PFSK-1 (cell line): ENCODE data around the gene ARHGEF5. TPM values are rescaled to one million over a fixed set of nuclear protein-coding genes. Genes with fewer than 3 reads are reported as not detected.
"Not testable (repeated sequence)": the region's sequence is repeated elsewhere in the genome, so short reads cannot be mapped to it uniquely, and the experiment has no call there.

ENCODE experiments used
- FOXP2 ChIP-seq: optimal IDR thresholded peaks from 2 replicates; pipeline ENCODE3; 2011; ENCODE audit warnings: borderline replicate concordance, control low read depth, inconsistent platforms; ENCODE audit not compliant: insufficient read depth; ENCODE audit errors: extremely low read length, extremely low read depth
- POLR2AphosphoS5 ChIP-seq: IDR thresholded peaks from 2 replicates; pipeline ENCODE4 v1.6.1; 2012; ENCODE audit warnings: low read depth, mild to moderate bottlenecking, control low read depth, low read length, moderate library complexity
- REST ChIP-seq, 2 experiments: IDR thresholded peaks; 2 replicates each; pipeline versions ENCODE4 v1.6.1 to v1.8.0; 2011 to 2012; ENCODE audit warnings: low read depth in 2 of 2, low read length in 2 of 2, control low read depth in 1 of 2, inconsistent platforms in 1 of 2, mild to moderate bottlenecking in 1 of 2, moderate library complexity in 1 of 2; ENCODE audit not compliant: insufficient read depth in 1 of 2
- SIN3A ChIP-seq: IDR thresholded peaks from 2 replicates; pipeline ENCODE4 v1.6.1; 2012; ENCODE audit warnings: mild to moderate bottlenecking, low read length, moderate library complexity, borderline replicate concordance; ENCODE audit not compliant: insufficient read depth
- TAF1 ChIP-seq: IDR thresholded peaks from 2 replicates; pipeline ENCODE4 v1.6.1; 2012; ENCODE audit warnings: low read length, control low read depth, borderline replicate concordance; ENCODE audit not compliant: insufficient read depth
- polyA plus RNA-seq: library from polyadenylated mRNA; unstranded; fragments of >200 nt; gene quantifications from one replicate; pipeline ENCODE4 v1.2.1, GENCODE V29; 2012; ENCODE audit warnings: low read depth, missing spikeins; ENCODE audit not compliant: insufficient read length

Gene ARHGEF5
- polyA plus RNA-seq, result not detected

GRCh38 chr7:144355176-144355822 is at the start of gene ARHGEF5:
ARHGEF5 (plus strand) TSS chr7:144355402; CDS start chr7:144362670, 7,268 bp downstream.
- TF ChIP-seq POLR2AphosphoS5, TAF1, FOXP2: not testable (repeated sequence)

GRCh38 chr7:144311872-144312469 is 43.2 kb upstream of the ARHGEF5 start, which contains the start of gene OR2A1:
OR2A1 (plus strand) TSS chr7:144312419; CDS start chr7:144318125, 5,706 bp downstream.
- not testable (repeated sequence) for TF ChIP-seq POLR2AphosphoS5; REST (IDR thresholded peaks at IDR 0.05; ENCODE audit: insufficient read depth in 1 of 2, low read depth in 2 of 2, low read length in 2 of 2); TAF1

- TF ChIP-seq REST (IDR thresholded peaks at IDR 0.05; ENCODE audit: insufficient read depth in 1 of 2, low read depth in 2 of 2, low read length in 2 of 2) (no peak), TAF1 (no peak), FOXP2 (no peak), POLR2AphosphoS5 (no peak)
Measured at GRCh38 chr7:144378651-144379050, 23.4 kb downstream of the ARHGEF5 start.

- no peak for TF ChIP-seq TAF1
- TF ChIP-seq FOXP2, result no peak
- TF ChIP-seq POLR2AphosphoS5, result no peak
Measured at GRCh38 chr7:144379776-144380384, 24.7 kb downstream of the ARHGEF5 start.

- TF ChIP-seq SIN3A, result no peak
- no peak for TF ChIP-seq REST (IDR thresholded peaks at IDR 0.05; ENCODE audit: insufficient read depth in 1 of 2, low read depth in 2 of 2, low read length in 2 of 2)
- no peak for TF ChIP-seq POLR2AphosphoS5
- TF ChIP-seq FOXP2, result no peak
- no peak for TF ChIP-seq TAF1
Measured at GRCh38 chr7:144384071-144384470, 28.9 kb downstream of the ARHGEF5 start.

GRCh38 chr7:144384555-144385245 is 29.5 kb downstream of the ARHGEF5 start:
- no peak for TF ChIP-seq POLR2AphosphoS5
- no peak for TF ChIP-seq SIN3A
- TF ChIP-seq REST (IDR thresholded peaks at IDR 0.05; ENCODE audit: insufficient read depth in 1 of 2, low read depth in 2 of 2, low read length in 2 of 2), result no peak
- no peak for TF ChIP-seq TAF1
